GM18519 (cell line): ENCODE results near the gene SNX6.
"Not testable (repeated sequence)": the region's sequence is repeated elsewhere in the genome, so short reads cannot be mapped to it uniquely, and the experiment has no call there.

Experiments
- ATAC-seq: cut with Tn5 transposase; IDR thresholded peaks from one replicate; pipeline ENCODE4 v1.9.1; 2021; ENCODE audit warnings: mild to moderate bottlenecking, moderate library complexity; ENCODE audit not compliant: unreplicated experiment, low FRiP score

Gene SNX6

DNA sequence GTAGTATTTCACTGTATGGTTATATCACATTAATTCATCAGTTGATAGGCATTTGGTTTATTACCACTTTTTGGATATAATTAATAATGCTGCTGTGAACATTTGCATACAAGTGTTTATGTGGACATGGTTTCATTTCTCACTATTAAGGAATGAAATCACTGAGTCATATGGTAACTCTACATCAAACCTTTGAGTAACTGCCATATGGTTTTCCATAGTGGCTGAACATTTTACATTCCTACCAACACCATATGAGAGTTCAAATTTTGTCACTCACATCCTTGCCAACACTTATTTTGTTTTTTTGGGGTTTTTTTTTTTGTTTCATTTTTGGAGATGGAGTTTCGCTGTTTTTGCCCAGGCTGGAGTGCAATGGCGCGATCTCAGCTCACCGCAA, 60.2 kb downstream of the SNX6 start:
- ATAC-seq, result no peak

DNA sequence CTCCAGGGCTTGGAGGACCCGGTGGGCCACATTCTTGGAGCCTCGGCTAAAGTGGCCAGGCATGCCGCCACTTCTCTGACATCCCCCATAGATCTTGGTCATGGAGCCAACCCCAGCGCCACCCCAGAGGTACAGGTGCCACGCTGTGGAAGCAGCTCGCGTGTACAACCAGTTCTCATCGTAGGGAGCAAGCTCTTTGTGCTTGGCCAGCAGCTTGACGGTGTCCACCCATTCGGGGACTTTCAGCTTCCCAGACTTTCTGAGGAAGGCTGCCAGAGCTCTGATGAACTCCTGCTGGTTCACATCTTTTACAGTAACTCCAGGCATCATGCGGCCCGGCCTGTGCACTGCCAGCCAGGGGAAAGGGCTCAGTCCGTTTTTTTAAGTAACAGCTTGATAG, 61.1 kb downstream of the SNX6 start:
- no peak for ATAC-seq

DNA sequence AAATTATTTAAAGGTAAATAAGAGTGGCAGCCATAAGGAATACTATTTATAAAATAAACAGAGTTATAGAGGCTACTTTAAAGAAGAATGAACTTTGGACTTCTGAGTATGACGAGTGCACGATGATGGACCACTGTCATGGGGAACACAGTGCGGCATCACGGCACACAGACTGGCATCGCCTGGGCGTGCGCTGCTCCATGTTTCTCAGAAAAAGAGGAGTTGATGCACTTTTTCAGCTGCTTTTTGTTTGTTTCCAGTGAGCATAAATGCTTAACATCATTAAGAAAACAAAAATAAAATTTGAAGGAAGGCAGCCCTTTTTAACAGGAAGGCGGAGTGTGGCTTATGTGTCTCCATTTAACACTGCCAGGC, 67.2 kb downstream of the SNX6 start:
- no peak for ATAC-seq

DNA sequence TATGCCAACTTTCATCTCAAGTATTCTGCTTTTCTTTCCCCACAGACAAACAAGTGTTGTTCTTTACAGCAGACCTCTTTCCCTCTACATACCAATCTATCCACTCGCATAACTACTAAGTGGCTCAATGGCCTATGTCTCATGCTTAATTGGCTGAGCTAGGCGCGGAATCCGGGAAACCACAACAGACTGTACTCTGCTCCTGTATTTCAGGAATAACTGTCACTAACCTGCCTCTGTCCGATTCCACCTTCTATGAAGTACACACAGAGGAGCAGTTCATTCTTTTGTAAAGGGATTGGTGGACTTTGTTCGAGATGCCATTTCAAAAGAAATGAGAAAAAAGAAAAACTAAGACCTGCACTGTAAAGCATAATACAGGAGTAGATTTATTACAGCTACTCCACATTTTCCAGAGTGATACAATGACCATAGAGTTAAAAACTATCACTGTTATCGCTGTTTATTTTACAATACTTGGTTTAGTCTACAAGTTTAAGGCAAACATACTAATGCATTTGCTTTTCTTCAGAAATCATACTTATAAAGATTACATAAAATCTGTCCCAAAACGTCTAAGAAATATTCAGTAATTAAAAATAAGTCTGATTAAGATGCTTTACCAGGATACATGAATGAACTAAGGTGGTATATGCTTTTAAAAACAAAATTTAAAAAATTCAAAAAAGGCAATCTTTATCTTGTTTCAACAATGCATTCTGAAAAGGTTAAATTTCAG, 67.7 kb downstream of the SNX6 start:
- not testable (repeated sequence) for ATAC-seq

DNA sequence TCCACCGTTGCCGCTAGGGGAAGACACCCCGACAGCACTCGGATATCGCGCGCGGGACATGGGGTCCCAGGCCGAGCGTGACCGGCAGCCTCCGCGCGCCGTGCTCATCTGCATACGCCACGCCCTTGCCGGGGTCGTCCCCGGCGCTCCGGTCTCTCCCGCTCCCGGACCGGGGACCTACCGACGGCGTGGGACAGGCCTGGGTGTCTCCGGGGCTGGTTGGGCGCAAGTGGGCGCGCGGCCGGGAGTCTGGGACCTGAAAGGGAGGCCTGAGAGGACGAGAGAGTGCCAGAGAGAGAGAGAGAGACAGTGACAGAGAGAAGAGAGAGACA, 73.5 kb downstream of the SNX6 start:
- peak; percentile 31 for ATAC-seq

DNA sequence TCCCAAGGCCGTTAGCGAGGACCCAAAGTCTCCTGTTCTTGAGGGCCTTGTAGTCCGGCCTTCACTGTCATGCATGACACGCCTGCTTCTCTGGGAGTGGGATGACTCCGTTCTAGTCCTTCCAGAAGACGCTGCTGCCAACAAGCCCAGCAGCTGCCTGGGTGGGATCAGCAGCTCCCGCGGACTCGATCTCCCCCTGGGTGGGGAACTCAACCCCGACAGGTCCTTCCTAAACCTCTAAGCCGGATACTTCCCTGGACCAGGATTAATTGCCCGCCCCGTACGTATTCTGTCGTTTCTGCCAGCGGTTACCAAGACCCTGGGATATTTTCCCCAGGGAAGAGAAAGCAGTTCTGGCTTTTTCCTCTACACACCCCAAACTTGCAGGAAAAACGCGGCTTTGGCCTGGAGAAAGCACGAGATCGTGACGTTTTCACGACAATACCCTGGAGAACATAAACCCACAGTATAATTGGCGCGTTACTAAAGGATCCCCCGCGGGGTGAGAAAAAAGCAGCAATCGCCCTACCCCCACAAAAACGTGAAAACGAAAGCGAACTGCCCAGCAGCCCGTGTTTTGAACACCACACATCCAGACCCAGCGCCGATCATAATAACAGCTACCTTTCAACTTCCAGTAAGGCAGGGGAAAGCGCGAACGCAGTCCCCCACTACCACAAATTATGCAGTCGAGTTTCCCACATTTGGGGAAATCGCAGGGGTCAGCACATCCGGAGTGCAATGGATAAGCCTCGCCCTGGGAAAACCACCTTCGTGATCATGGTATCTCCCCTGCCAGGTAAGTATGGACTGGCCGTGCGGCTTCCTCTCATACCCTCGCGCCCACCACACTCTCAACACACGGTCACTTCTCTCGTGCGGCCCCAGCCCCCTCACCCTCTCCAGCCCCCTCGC, 74.1 kb downstream of the SNX6 start:
- peak; percentile 57 for ATAC-seq

DNA sequence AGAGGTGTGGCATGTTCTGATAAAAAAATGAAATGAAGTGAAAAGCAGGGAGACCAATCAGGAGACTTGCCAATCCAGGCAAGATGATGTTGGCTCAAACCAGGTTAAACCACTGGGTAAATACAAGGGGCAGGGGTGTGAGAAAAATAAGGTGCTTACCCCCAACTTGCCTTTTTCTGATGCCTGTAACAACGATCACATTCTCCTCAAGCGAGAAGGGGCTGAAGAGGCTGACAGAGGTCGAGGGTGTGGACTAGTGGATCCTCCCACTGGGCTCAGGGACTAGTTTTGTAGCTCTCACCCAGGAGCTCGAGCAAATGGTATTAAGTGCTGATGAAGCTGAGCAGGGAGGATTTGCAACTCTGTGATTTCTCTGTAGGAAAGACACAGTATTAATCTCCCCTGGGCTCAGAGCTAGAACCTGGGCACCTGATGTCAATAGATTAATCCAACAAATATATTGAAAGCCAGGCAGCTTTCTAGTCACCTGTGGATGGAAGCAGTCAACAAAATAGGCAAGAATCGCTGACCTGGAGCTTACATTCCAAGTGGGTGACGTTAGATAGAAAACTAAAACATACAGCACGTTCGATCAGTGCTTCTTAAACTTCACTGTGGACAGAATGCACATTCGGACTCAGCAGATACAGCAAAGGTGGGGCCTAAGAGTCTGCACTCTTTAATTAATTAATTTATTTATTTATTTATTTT, 75.3 kb downstream of the SNX6 start:
- ATAC-seq, result no peak

DNA sequence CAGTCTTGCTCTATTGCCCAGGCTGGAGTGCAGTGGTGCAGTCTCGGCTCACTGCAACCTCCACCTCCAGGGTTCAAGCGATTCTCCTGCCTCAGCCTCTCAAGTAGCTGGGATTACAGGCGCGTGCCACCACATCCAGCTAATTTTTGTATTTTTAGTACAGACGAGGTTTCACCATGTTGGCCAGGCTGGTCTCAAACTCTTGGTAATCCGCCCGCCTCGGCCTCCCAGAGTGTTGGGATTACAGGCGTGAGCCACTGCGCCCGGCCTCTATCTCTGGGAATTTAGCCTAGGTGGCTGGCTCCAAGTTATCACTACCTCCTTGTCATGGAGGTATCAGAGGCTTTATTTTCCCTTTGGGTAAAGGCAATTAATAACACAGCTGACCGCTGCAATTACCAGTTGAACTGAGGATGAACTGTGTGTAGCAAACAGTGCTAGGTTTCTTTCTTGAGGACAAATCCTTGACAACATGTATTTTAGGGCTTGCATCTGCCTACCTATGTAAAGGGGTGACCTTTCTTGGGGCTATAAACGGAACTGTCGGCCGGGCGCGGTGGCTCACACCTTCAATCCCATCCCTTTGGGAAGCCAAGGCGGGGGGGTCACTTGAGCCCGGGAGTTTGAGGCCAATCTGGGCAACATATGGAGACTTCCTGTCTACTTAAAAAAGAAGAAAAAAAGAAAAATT, 80.5 kb downstream of the SNX6 start:
- not testable (repeated sequence) for ATAC-seq

DNA sequence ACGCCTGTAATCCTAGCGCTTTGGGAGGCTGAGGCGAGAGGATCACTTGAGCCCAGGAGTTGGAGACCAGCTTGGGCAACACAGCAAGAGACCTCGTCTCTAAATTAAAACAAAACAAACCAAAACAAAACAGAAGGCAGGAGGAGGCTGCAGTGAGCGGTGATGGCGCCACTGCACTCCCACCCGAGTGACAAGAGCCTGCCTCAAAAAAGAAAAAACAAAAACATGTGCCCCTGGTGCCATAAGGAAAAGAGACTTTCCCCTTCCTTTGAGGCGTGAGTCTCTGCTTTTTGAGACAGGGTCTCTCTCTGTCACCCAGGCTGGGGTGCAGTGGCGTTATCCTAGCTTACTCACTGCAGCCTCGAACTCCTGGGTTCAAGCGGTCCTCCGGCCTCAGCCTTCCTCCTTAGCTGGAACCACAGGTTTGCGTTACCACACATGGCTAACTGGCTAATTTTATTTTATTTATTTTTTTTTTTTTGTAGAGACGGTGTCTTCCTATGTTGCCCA, 81.4 kb downstream of the SNX6 start:
- no peak for ATAC-seq

DNA sequence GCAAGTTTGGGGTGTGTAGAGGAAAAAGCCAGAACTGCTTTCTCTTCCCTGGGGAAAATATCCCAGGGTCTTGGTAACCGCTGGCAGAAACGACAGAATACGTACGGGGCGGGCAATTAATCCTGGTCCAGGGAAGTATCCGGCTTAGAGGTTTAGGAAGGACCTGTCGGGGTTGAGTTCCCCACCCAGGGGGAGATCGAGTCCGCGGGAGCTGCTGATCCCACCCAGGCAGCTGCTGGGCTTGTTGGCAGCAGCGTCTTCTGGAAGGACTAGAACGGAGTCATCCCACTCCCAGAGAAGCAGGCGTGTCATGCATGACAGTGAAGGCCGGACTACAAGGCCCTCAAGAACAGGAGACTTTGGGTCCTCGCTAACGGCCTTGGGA, 82.8 kb downstream of the SNX6 start:
- ATAC-seq, result peak; percentile 31

DNA sequence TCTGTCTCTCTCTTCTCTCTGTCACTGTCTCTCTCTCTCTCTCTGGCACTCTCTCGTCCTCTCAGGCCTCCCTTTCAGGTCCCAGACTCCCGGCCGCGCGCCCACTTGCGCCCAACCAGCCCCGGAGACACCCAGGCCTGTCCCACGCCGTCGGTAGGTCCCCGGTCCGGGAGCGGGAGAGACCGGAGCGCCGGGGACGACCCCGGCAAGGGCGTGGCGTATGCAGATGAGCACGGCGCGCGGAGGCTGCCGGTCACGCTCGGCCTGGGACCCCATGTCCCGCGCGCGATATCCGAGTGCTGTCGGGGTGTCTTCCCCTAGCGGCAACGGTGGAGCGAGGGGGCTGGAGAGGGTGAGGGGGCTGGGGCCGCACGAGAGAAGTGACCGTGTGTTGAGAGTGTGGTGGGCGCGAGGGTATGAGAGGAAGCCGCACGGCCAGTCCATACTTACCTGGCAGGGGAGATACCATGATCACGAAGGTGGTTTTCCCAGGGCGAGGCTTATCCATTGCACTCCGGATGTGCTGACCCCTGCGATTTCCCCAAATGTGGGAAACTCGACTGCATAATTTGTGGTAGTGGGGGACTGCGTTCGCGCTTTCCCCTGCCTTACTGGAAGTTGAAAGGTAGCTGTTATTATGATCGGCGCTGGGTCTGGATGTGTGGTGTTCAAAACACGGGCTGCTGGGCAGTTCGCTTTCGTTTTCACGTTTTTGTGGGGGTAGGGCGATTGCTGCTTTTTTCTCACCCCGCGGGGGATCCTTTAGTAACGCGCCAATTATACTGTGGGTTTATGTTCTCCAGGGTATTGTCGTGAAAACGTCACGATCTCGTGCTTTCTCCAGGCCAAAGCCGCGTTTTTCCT, 83.4 kb downstream of the SNX6 start:
- peak; percentile 56 for ATAC-seq

DNA sequence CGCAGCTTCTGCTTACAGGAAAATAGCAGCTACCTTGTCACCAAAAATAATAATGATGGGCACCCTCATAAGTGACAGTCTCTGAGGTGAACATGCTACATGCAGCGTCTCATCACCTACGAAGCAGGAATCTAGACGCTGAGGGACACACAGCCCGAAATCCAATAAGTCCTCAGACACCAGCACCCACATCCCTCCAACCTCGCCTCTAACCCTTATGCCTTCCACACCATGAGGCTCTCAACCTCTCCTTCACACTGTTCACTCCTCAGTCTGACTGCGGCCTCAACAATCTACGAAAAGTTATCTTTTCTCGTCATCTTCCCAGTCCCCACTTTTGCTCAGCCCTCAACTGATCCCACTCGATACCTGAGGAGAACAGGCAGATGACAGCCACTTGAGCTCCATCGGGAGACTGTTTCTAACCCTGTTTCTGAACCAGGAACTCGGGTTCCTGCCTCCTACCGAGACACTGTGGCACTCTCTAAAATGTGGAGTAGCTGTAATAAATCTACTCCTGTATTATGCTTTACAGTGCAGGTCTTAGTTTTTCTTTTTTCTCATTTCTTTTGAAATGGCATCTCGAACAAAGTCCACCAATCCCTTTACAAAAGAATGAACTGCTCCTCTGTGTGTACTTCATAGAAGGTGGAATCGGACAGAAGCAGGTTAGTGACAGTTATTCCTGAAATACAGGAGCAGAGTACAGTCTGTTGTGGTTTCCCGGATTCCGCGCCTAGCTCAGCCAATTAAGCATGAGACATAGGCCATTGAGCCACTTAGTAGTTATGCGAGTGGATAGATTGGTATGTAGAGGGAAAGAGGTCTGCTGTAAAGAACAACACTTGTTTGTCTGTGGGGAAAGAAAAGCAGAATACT, 89.5 kb downstream of the SNX6 start:
- not testable (repeated sequence) for ATAC-seq

DNA sequence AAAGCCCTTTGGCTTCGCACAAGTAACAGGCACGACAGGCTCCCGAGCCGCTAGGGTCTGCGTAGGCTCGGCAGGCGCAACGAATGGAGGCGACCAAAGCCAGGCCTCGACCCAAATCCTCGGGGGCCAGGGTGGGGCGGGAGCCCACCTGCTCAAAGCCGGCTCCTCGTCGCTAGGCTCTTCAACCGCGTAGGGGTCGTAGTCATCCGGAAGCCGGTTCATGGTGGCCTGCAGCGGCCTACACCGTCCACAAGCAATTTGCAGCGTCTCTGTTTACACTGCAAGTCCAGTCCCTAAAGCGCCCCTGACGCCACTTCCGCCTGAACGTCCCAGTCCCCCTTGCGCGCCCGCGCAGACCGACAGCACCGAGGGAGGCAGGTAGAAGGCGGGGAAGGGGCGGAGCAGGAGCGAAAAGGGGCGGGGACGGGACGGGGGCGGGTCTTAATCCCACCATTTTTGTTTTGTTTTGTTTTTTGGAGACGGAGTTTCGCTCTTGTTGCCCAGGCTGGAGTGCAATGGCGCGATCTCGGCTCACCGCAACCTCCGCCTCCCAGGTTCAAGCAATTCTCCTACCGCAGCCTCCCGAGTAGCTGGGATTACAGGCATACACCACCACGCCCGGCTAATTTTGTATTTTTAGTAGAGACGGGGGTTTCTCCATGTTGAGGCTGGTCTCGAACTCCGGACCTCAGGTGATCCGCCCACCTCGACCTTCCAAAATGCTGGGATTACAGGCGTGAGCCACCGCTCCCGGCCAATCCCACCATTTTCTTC, 90.4 kb downstream of the SNX6 start, which contains the start of gene EAPP:
EAPP (minus strand) TSS at position 295 of the 774 bp plus-strand sequence; CDS start at position 222, 73 bp downstream.
- peak; percentile 99 for ATAC-seq

DNA sequence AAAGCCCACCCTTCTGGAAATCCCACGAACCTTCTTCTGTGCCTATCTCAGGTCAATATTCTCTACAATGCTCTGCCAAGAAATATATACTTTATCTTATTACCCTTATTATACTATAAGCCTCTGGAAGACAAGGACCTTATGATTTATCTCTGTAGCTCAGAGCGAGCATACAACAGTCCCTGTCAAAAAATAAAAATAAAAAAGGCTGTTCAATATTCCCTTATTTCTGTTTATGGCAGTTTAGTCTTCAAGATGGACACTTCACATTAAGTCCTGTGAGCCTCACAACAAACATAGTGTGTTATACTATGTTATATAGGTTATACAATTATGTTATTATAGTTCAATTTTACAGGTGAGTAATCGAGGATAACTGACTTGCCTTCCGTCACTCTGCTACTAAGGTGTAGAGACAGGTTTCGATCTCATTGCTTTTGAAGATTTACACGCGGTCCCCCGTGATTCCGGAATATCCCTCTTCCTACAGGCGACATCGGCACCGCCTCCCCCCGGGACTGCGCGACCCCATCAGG, 91.0 kb downstream of the SNX6 start:
- ATAC-seq, result peak; percentile 9

DNA sequence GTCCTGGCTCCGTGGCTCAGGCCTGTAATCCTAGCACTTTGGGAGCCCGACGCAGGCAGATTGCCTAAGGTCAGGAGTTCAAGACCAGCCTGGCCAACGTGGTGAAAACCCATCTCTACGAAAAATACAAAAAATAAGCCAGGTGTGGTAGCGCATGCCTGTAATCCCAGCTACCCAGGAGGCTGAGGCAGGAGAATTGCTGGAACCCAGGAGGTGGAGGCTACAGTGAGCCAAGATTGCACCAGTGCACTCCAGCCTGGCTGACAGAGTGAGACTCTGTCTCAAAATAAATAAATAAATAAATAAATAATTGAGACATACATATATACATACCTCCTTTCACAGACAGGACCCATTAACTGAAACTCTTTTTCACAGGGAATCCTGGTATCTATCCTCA, 91.9 kb downstream of the SNX6 start:
- not testable (repeated sequence) for ATAC-seq

DNA sequence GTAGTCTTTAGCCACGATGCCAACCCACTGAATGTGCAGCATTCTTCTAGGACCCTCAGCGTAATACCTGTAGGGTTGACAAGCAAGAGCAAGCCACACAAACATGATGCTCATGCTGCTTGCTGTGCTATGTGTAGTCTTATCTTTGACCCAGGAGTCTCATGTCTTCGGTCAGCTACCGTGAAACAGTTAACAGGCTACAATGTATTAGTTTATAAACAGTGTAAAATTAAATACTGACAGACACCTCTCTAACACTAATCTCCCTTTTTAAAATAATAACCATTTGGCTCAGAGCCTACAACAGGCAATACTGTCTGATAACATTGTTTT, 92.3 kb downstream of the SNX6 start:
- no peak for ATAC-seq

DNA sequence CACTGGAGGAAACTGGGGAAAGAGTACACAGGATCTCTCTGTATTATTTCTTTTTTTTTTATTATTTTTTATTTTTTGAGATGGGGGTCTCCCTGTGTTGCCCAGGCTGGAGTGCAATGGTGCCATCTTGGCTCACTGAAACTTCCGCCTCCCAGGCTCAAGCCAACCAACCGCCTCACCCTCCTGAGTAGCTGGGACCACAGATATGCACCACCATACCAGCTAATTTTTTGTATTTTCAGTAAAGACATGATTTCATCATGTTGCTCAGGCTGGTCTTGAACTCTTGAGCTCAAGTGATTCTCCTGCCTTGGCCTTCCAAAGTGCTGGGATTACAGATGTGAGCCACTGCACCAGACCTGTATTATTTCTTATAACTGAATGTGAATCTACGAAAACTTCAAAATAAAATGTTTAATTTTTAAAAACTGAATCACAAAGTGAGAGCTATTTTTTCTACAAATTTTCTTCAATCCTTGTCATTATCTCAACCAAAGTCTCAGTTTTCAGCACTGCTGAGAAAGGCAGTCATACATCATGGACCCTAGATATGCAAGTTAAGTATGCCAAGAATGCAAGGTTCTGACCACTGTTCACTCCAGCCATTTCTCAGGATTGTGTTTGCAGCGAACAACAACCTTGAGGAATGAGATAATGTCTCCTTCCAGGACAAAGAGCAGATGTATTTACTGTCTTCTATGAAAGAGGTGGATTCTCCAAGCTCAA, 92.8 kb downstream of the SNX6 start:
- no peak for ATAC-seq
